Activated CD8-positive, alpha-beta memory T cell treated with anti-CD3 and anti-CD28 coated beads, Interleukin-2, amount 50 U/mL, for 48 hours (primary cell): ENCODE measurements around the gene NEB.
A peak's percentile ranks its signal among the peaks of the same experiment; 100 is the strongest.

Source experiments
- DNase-seq: peaks from one replicate; pipeline ENCODE4 v3.0.0-alpha.2; 2020

Gene NEB

GRCh38 chr2:151733771-151734672 lies at the start of gene NEB:
Gene NEB, minus strand, starts transcription at chr2:151734476. Its CDS starts 1,320 bp downstream, at chr2:151733156.
- DNase-seq, result no peak

GRCh38 chr2:151783133-151783520 lies 48.9 kb upstream of the NEB start:
- DNase-seq, result no peak

GRCh38 chr2:151782378-151783132 lies 48.3 kb upstream of the NEB start:
- DNase-seq, result no peak

GRCh38 chr2:151781642-151782041 lies 47.4 kb upstream of the NEB start:
- no peak for DNase-seq

- no peak for DNase-seq
Observed at GRCh38 chr2:151780938-151781337, 46.7 kb upstream of the NEB start.

- no peak for DNase-seq
Observed at GRCh38 chr2:151777935-151778334, 43.7 kb upstream of the NEB start.

GRCh38 chr2:151777487-151777886 lies 43.2 kb upstream of the NEB start:
- DNase-seq, result no peak

GRCh38 chr2:151776367-151776766 lies 42.1 kb upstream of the NEB start:
- DNase-seq, result no peak

- no peak for DNase-seq
Observed at GRCh38 chr2:151775057-151775740, 40.9 kb upstream of the NEB start.

GRCh38 chr2:151774506-151774905 lies 40.2 kb upstream of the NEB start:
- DNase-seq, result no peak

GRCh38 chr2:151771599-151772358 lies 37.5 kb upstream of the NEB start:
- no peak for DNase-seq

- DNase-seq, result no peak
Observed at GRCh38 chr2:151770995-151771394, 36.7 kb upstream of the NEB start.

- DNase-seq, result no peak
Observed at GRCh38 chr2:151769606-151770005, 35.3 kb upstream of the NEB start.

GRCh38 chr2:151767536-151767935 lies 33.3 kb upstream of the NEB start:
- DNase-seq, result no peak

- DNase-seq, result peak; percentile 55
Observed at GRCh38 chr2:151766437-151767153, 32.3 kb upstream of the NEB start.

GRCh38 chr2:151765760-151766410 lies 31.6 kb upstream of the NEB start:
- DNase-seq, result no peak

GRCh38 chr2:151762694-151763093 lies 28.4 kb upstream of the NEB start:
- no peak for DNase-seq

- DNase-seq, result no peak
Observed at GRCh38 chr2:151761687-151762086, 27.4 kb upstream of the NEB start.

- no peak for DNase-seq
Observed at GRCh38 chr2:151761193-151761592, 26.9 kb upstream of the NEB start.

GRCh38 chr2:151760139-151760650 lies 25.9 kb upstream of the NEB start:
- DNase-seq, result no peak

- no peak for DNase-seq
Observed at GRCh38 chr2:151758744-151759143, 24.5 kb upstream of the NEB start.
